ENCODE results near the gene PDE6A.

PDE6A gene

DNA sequence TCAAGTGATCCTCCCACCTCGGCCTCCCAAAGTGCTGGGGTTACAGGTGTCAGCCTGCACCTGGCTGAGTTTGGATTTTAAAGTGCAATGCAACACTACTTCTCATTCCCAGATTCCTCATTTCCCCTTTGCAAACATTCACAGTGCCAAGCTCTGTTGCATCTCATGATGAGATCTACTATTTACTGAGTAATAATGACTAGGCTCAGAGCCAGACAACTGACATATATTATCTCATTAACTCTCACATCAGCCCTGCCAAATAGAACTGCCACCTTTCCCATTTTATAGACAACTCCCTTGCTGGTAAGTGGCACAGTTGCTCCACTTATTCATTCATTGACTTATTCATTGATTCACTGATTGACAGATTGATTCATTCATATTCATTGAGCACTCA lies 7.0 kb downstream of the PDE6A start:
- Histone ChIP-seq H3K9ac (ENCODE audit: low read depth, low read length, poor library complexity, severe bottlenecking) (no peak overlapping the region), H3K9me2 (replicated peaks; ENCODE audit: low read depth, low read length) (no peaks in the 10 kb centered on the region), H3K36me3 (ENCODE audit: insufficient read depth, low read length) (no peaks in the 10 kb centered on the region), H3K79me2 (ENCODE audit: insufficient read depth, low read length) (no peaks in the 10 kb centered on the region), H4K20me1 (ENCODE audit: insufficient read depth, low read length, poor library complexity, severe bottlenecking) (no peaks in the 10 kb centered on the region), H3K27me3 (ENCODE audit: insufficient read depth, low read length, poor library complexity, severe bottlenecking) (no peaks in the 10 kb centered on the region), H3K4me2 (ENCODE audit: low read depth, low read length, poor library complexity, severe bottlenecking) (no peak overlapping the region), H3K4me1 (ENCODE audit: insufficient read depth, low read length, poor library complexity, severe bottlenecking) (no peaks in the 10 kb centered on the region), H3K9me3 (ENCODE audit: insufficient read depth, low read depth, low read length) (no peaks in the 10 kb centered on the region), H3F3A (ENCODE audit: low read depth) (no peaks in the 10 kb centered on the region), H3K4me3 (ENCODE audit: low read length, poor library complexity, severe bottlenecking) (no peak overlapping the region), H2AFZ (ENCODE audit: low read length) (no peak overlapping the region)
- TF ChIP-seq, protein P1, sequence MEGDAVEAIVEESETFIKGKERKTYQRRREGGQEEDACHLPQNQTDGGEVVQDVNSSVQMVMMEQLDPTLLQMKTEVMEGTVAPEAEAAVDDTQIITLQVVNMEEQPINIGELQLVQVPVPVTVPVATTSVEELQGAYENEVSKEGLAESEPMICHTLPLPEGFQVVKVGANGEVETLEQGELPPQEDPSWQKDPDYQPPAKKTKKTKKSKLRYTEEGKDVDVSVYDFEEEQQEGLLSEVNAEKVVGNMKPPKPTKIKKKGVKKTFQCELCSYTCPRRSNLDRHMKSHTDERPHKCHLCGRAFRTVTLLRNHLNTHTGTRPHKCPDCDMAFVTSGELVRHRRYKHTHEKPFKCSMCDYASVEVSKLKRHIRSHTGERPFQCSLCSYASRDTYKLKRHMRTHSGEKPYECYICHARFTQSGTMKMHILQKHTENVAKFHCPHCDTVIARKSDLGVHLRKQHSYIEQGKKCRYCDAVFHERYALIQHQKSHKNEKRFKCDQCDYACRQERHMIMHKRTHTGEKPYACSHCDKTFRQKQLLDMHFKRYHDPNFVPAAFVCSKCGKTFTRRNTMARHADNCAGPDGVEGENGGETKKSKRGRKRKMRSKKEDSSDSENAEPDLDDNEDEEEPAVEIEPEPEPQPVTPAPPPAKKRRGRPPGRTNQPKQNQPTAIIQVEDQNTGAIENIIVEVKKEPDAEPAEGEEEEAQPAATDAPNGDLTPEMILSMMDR (conservative IDR thresholded peaks at IDR 0.05; ENCODE audit: low read length): no peak
- no peak for TF ChIP-seq EZH2phosphoT487 (IDR thresholded peaks at IDR 0.05; ENCODE audit: borderline replicate concordance)

DNA sequence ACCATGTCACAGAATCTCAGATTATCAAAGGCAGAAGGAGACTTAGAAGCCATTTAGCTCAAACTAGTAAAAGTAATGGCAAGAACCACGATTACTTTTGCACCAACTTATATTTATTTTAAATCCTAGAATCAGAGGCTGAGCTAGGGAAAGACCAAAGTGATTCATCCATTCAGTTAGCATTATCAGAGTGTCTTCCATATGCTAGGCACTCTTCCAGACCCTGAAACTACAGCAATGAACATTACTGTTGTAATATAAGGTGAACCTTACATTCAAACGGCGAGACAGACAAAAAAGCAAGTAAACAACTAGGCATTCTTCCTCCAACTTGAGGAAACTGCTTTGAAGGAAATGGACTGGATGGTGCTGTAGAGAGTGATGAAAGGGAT lies 7.9 kb downstream of the PDE6A start:
- H3F3A ChIP-seq (ENCODE audit: low read depth): no peaks in the 10 kb centered on the region
- H3K4me3 ChIP-seq (ENCODE audit: low read length, poor library complexity, severe bottlenecking): no peak overlapping the region
- H3K4me1 ChIP-seq (ENCODE audit: insufficient read depth, low read length, poor library complexity, severe bottlenecking): no peaks in the 10 kb centered on the region
- H3K9ac ChIP-seq (ENCODE audit: low read depth, low read length, poor library complexity, severe bottlenecking): no peak overlapping the region
- no peaks in the 10 kb centered on the region for H3K79me2 ChIP-seq (ENCODE audit: insufficient read depth, low read length)
- no peaks in the 10 kb centered on the region for H3K27me3 ChIP-seq (ENCODE audit: insufficient read depth, low read length, poor library complexity, severe bottlenecking)
- H4K20me1 ChIP-seq (ENCODE audit: insufficient read depth, low read length, poor library complexity, severe bottlenecking): no peaks in the 10 kb centered on the region
- no peak overlapping the region for H3K4me2 ChIP-seq (ENCODE audit: low read depth, low read length, poor library complexity, severe bottlenecking)
- no peaks in the 10 kb centered on the region for H3K9me2 ChIP-seq (replicated peaks; ENCODE audit: low read depth, low read length)
- H2AFZ ChIP-seq (ENCODE audit: low read length): no peak overlapping the region; the same call in 1 of the 2 replicates
- H3K9me3 ChIP-seq (ENCODE audit: insufficient read depth, low read depth, low read length): no peaks in the 10 kb centered on the region
- TF ChIP-seq EZH2phosphoT487 (IDR thresholded peaks at IDR 0.05; ENCODE audit: borderline replicate concordance): no peak
- TF ChIP-seq, protein P1 (conservative IDR thresholded peaks at IDR 0.05; ENCODE audit: low read length): no peak
- H3K36me3 ChIP-seq (ENCODE audit: insufficient read depth, low read length): no peaks in the 10 kb centered on the region

DNA sequence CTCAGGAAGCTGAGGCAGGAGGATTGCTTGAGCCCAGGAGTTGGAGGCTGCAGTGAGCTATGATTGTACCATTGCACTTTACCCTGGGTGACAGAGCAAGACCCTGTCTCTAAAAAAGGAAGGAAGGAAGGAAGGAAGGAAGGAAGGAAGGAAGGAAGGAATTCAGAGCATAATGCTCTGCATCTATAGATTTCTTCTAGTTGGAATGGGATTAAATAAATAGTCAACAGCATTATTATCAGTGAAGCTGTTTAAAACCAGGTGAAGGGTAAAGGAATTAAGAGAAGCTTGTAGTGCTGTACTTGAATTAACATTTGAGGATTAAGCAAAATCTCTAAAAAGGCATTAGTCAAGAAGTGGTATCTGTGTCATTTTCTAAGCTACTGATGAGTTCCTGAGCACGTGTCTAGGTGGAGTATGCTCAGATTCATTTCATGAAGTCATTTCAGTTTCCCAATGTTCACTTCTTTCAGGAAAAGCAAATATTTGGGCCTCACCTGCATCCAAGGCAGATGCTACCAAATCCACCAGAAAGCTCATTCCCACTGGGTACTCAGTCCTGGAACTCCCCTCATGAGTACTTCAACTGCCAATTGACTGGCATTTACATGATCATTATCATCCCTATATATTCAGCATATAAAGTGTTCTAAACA lies 8.4 kb downstream of the PDE6A start:
- no peaks in the 10 kb centered on the region for H3F3A ChIP-seq (ENCODE audit: low read depth)
- no peaks in the 10 kb centered on the region for H3K9me3 ChIP-seq (ENCODE audit: insufficient read depth, low read depth, low read length)
- H3K4me3 ChIP-seq (ENCODE audit: low read length, poor library complexity, severe bottlenecking): no peak overlapping the region

More for the DNA sequence above, 8.4 kb downstream of the PDE6A start:
- Histone ChIP-seq H3K9me2 (replicated peaks; ENCODE audit: low read depth, low read length) (no peaks in the 10 kb centered on the region), H3K9ac (ENCODE audit: low read depth, low read length, poor library complexity, severe bottlenecking) (no peak overlapping the region), H3K4me1 (ENCODE audit: insufficient read depth, low read length, poor library complexity, severe bottlenecking) (no peaks in the 10 kb centered on the region), H3K36me3 (ENCODE audit: insufficient read depth, low read length) (no peaks in the 10 kb centered on the region), H4K20me1 (ENCODE audit: insufficient read depth, low read length, poor library complexity, severe bottlenecking) (no peaks in the 10 kb centered on the region), H2AFZ (ENCODE audit: low read length) (no peak overlapping the region), H3K27me3 (ENCODE audit: insufficient read depth, low read length, poor library complexity, severe bottlenecking) (no peaks in the 10 kb centered on the region), H3K4me2 (ENCODE audit: low read depth, low read length, poor library complexity, severe bottlenecking) (no peak overlapping the region), H3K79me2 (ENCODE audit: insufficient read depth, low read length) (no peaks in the 10 kb centered on the region)
- TF ChIP-seq, protein P1 (conservative IDR thresholded peaks at IDR 0.05; ENCODE audit: low read length): no peak
- no peak for TF ChIP-seq EZH2phosphoT487 (IDR thresholded peaks at IDR 0.05; ENCODE audit: borderline replicate concordance)

Measured in Loucy (cell line).